ENCODE results near the gene FAM110C. TPM values are rescaled to one million over a fixed set of nuclear protein-coding genes. Genes with fewer than 3 reads are reported as not detected.

The FAM110C gene
- total and polyA plus RNA-seq, 4 donors, result 4.8 to 18.2 (median 5.0) TPM

DNA sequence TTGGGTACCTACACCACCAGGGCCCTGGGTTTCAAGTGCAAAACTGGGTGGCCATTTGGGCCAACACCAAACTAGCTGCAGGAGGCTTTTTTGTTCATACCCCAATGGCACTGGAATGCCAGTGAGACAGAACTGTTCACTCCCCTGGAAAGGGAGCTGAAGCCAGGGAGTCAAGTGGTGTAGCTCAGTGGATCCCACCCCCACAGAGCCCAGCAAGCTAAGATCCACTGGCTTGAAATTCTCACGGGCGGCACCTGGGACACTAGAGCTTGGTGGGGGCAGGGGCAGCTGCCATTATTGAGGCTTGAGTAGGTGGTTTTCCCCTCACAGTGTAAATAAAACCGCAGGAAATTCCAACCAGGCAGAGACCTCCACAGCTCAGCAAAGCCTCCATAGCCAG lies 46.0 kb upstream of the FAM110C start:
- Histone ChIP-seq H3K36me3 (ENCODE audit: control insufficient read depth in 4 of 4, insufficient read depth in 3 of 4, low read depth in 1 of 4, low read length in 3 of 4) (no peaks in the 10 kb centered on the region), H3K27ac (ENCODE audit: low read depth in 1 of 2, low read length in 2 of 2) (no peak overlapping the region), H3K27me3 (ENCODE audit: control insufficient read depth in 4 of 4, insufficient read depth in 4 of 4, low read length in 3 of 4) (no peaks in the 10 kb centered on the region), H3K4me3 (ENCODE audit: low read depth in 1 of 3, low read length in 3 of 3) (no peak overlapping the region), H3K4me1 (ENCODE audit: control insufficient read depth in 4 of 4, insufficient read depth in 4 of 4, low read length in 3 of 4) (no peaks in the 10 kb centered on the region), H3K9ac (ENCODE audit: low read depth in 1 of 2, low read length in 2 of 2) (no peak overlapping the region), H3K9me3 (ENCODE audit: control insufficient read depth in 4 of 4, low read length in 3 of 4) (peaks cover 0 to 2% (median 0%) of the 10 kb centered on the region in 4 donors)
- WGBS, result 84% methylated on average over 3 of the region's 3 CpGs
- TF ChIP-seq SP1 (IDR thresholded peaks at IDR 0.05) (no peak), FOXA1 (IDR thresholded peaks at IDR 0.05) (no peak), YY1 (IDR thresholded peaks at IDR 0.05) (no peak), TAF1 (conservative IDR thresholded peaks at IDR 0.05) (no peak), HNF4A (conservative IDR thresholded peaks at IDR 0.05) (no peak), FOXA2 (IDR thresholded peaks at IDR 0.05) (no peak), NR2F2 (IDR thresholded peaks at IDR 0.05) (no peak)
- TF ChIP-seq, protein P1, sequence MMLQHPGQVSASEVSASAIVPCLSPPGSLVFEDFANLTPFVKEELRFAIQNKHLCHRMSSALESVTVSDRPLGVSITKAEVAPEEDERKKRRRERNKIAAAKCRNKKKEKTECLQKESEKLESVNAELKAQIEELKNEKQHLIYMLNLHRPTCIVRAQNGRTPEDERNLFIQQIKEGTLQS (IDR thresholded peaks at IDR 0.05), result no peak
- TF ChIP-seq, protein P2, sequence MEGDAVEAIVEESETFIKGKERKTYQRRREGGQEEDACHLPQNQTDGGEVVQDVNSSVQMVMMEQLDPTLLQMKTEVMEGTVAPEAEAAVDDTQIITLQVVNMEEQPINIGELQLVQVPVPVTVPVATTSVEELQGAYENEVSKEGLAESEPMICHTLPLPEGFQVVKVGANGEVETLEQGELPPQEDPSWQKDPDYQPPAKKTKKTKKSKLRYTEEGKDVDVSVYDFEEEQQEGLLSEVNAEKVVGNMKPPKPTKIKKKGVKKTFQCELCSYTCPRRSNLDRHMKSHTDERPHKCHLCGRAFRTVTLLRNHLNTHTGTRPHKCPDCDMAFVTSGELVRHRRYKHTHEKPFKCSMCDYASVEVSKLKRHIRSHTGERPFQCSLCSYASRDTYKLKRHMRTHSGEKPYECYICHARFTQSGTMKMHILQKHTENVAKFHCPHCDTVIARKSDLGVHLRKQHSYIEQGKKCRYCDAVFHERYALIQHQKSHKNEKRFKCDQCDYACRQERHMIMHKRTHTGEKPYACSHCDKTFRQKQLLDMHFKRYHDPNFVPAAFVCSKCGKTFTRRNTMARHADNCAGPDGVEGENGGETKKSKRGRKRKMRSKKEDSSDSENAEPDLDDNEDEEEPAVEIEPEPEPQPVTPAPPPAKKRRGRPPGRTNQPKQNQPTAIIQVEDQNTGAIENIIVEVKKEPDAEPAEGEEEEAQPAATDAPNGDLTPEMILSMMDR (IDR thresholded peaks at IDR 0.05; ENCODE audit: low read depth, low read length, missing input control), result no peak
- TF ChIP-seq, protein P3, sequence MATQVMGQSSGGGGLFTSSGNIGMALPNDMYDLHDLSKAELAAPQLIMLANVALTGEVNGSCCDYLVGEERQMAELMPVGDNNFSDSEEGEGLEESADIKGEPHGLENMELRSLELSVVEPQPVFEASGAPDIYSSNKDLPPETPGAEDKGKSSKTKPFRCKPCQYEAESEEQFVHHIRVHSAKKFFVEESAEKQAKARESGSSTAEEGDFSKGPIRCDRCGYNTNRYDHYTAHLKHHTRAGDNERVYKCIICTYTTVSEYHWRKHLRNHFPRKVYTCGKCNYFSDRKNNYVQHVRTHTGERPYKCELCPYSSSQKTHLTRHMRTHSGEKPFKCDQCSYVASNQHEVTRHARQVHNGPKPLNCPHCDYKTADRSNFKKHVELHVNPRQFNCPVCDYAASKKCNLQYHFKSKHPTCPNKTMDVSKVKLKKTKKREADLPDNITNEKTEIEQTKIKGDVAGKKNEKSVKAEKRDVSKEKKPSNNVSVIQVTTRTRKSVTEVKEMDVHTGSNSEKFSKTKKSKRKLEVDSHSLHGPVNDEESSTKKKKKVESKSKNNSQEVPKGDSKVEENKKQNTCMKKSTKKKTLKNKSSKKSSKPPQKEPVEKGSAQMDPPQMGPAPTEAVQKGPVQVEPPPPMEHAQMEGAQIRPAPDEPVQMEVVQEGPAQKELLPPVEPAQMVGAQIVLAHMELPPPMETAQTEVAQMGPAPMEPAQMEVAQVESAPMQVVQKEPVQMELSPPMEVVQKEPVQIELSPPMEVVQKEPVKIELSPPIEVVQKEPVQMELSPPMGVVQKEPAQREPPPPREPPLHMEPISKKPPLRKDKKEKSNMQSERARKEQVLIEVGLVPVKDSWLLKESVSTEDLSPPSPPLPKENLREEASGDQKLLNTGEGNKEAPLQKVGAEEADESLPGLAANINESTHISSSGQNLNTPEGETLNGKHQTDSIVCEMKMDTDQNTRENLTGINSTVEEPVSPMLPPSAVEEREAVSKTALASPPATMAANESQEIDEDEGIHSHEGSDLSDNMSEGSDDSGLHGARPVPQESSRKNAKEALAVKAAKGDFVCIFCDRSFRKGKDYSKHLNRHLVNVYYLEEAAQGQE (IDR thresholded peaks at IDR 0.05), result no peak
- no peak for DNase-seq (ENCODE audit: low spot score)

DNA sequence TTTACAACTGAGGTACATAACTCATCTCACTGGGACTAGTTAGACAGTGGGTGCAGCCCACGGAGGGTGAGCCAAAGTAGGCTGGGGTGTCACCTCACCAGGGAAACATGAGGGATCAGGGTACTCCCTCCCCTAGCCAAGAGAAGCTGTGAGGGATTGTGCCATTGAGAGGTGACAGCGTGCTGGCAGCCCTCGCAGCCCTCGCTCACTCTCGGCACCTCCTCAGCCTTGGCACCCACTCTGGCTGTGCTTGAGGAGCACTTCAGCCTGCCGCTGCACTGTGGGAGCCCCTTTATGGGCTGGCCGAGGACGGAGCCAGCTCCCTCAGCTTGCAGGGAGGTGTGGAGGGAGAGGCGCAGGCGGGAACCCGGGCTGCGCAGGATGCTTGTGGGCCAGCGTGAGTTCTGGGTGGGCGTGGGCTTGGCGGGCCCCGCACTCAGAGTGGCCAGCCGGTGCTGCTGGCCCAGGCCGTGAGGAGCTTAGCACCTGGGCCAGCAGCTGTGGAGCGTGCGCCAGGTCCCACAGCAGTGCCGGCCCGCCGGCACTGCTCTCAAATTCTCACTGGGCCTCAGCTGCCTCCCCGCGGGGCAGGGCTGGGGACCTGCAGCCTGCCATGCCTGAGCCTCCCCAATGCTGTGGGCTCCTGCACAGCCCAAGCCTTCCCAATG lies 44.5 kb upstream of the FAM110C start:
- TF ChIP-seq, protein P1 (IDR thresholded peaks at IDR 0.05), result no peak
- no peak for TF ChIP-seq EGR1 (IDR thresholded peaks at IDR 0.05; ENCODE audit: low read depth in 2 of 2)
- TF ChIP-seq NR2F2 (IDR thresholded peaks at IDR 0.05), result no peak
- TF ChIP-seq TAF1 (conservative IDR thresholded peaks at IDR 0.05), result no peak
- no peak for TF ChIP-seq FOXA2 (IDR thresholded peaks at IDR 0.05)
- TF ChIP-seq SP1 (IDR thresholded peaks at IDR 0.05), result no peak
- Histone ChIP-seq H3K27ac (ENCODE audit: low read depth in 1 of 2, low read length in 2 of 2) (no peak overlapping the region), H3K9ac (ENCODE audit: low read depth in 1 of 2, low read length in 2 of 2) (no peak overlapping the region), H3K4me1 (ENCODE audit: control insufficient read depth in 4 of 4, insufficient read depth in 4 of 4, low read length in 3 of 4) (no peaks in the 10 kb centered on the region), H3K9me3 (ENCODE audit: control insufficient read depth in 4 of 4, low read length in 3 of 4) (peaks cover 0 to 2% (median 0%) of the 10 kb centered on the region in 4 donors), H3K27me3 (ENCODE audit: control insufficient read depth in 4 of 4, insufficient read depth in 4 of 4, low read length in 3 of 4) (no peaks in the 10 kb centered on the region), H3K36me3 (ENCODE audit: control insufficient read depth in 4 of 4, insufficient read depth in 3 of 4, low read depth in 1 of 4, low read length in 3 of 4) (no peaks in the 10 kb centered on the region), H3K4me3 (ENCODE audit: low read depth in 1 of 3, low read length in 3 of 3) (no peak overlapping the region)
- 98% methylated on average over 25 of the region's 25 CpGs for WGBS
- DNase-seq (ENCODE audit: low spot score), result no peak
